ENCODE results near the gene SSBP2. TPM values are rescaled to one million over a fixed set of nuclear protein-coding genes. Genes with fewer than 3 reads are reported as not detected.

SSBP2 gene
- total and polyA plus RNA-seq, 2 of the 8 experiments (the other 6 are each of a cell fraction or from before 2014, with no cell fraction given), result 21.5 to 36.2 TPM

DNA sequence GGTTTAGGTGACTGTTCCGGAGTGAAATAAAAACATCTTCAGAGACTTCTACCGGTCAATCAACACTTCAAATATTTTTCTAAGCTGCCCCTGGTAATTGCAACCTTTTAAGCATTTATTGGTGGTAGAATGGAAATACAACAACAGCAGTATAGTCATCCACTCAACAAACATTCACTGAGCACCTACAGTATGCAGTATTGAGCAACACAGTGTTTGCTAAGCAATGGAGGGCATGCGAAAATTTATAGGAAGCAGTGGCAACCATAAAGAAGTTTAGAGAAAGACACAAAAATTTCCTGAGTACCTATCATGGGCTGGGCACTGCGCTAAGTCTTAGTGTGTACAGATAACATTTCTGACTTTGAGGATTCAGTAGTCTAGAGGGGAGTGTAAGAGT, 12.0 kb upstream of the SSBP2 start (continued):
- TF ChIP-seq, protein P1, sequence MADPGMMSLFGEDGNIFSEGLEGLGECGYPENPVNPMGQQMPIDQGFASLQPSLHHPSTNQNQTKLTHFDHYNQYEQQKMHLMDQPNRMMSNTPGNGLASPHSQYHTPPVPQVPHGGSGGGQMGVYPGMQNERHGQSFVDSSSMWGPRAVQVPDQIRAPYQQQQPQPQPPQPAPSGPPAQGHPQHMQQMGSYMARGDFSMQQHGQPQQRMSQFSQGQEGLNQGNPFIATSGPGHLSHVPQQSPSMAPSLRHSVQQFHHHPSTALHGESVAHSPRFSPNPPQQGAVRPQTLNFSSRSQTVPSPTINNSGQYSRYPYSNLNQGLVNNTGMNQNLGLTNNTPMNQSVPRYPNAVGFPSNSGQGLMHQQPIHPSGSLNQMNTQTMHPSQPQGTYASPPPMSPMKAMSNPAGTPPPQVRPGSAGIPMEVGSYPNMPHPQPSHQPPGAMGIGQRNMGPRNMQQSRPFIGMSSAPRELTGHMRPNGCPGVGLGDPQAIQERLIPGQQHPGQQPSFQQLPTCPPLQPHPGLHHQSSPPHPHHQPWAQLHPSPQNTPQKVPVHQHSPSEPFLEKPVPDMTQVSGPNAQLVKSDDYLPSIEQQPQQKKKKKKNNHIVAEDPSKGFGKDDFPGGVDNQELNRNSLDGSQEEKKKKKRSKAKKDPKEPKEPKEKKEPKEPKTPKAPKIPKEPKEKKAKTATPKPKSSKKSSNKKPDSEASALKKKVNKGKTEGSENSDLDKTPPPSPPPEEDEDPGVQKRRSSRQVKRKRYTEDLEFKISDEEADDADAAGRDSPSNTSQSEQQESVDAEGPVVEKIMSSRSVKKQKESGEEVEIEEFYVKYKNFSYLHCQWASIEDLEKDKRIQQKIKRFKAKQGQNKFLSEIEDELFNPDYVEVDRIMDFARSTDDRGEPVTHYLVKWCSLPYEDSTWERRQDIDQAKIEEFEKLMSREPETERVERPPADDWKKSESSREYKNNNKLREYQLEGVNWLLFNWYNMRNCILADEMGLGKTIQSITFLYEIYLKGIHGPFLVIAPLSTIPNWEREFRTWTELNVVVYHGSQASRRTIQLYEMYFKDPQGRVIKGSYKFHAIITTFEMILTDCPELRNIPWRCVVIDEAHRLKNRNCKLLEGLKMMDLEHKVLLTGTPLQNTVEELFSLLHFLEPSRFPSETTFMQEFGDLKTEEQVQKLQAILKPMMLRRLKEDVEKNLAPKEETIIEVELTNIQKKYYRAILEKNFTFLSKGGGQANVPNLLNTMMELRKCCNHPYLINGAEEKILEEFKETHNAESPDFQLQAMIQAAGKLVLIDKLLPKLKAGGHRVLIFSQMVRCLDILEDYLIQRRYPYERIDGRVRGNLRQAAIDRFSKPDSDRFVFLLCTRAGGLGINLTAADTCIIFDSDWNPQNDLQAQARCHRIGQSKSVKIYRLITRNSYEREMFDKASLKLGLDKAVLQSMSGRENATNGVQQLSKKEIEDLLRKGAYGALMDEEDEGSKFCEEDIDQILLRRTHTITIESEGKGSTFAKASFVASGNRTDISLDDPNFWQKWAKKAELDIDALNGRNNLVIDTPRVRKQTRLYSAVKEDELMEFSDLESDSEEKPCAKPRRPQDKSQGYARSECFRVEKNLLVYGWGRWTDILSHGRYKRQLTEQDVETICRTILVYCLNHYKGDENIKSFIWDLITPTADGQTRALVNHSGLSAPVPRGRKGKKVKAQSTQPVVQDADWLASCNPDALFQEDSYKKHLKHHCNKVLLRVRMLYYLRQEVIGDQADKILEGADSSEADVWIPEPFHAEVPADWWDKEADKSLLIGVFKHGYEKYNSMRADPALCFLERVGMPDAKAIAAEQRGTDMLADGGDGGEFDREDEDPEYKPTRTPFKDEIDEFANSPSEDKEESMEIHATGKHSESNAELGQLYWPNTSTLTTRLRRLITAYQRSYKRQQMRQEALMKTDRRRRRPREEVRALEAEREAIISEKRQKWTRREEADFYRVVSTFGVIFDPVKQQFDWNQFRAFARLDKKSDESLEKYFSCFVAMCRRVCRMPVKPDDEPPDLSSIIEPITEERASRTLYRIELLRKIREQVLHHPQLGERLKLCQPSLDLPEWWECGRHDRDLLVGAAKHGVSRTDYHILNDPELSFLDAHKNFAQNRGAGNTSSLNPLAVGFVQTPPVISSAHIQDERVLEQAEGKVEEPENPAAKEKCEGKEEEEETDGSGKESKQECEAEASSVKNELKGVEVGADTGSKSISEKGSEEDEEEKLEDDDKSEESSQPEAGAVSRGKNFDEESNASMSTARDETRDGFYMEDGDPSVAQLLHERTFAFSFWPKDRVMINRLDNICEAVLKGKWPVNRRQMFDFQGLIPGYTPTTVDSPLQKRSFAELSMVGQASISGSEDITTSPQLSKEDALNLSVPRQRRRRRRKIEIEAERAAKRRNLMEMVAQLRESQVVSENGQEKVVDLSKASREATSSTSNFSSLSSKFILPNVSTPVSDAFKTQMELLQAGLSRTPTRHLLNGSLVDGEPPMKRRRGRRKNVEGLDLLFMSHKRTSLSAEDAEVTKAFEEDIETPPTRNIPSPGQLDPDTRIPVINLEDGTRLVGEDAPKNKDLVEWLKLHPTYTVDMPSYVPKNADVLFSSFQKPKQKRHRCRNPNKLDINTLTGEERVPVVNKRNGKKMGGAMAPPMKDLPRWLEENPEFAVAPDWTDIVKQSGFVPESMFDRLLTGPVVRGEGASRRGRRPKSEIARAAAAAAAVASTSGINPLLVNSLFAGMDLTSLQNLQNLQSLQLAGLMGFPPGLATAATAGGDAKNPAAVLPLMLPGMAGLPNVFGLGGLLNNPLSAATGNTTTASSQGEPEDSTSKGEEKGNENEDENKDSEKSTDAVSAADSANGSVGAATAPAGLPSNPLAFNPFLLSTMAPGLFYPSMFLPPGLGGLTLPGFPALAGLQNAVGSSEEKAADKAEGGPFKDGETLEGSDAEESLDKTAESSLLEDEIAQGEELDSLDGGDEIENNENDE (IDR thresholded peaks at IDR 0.05; ENCODE audit: insufficient replicate concordance, low read length), result no peak
- no peak for TF ChIP-seq CREB1 (IDR thresholded peaks at IDR 0.05)
- TF ChIP-seq TAF1 (IDR thresholded peaks at IDR 0.05; ENCODE audit: low read depth, low read length), result no peak
- TF ChIP-seq, protein P2, sequence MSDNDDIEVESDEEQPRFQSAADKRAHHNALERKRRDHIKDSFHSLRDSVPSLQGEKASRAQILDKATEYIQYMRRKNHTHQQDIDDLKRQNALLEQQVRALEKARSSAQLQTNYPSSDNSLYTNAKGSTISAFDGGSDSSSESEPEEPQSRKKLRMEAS (IDR thresholded peaks at IDR 0.05), result no peak
- TF ChIP-seq CTBP2 (IDR thresholded peaks at IDR 0.05; ENCODE audit: borderline replicate concordance, insufficient read depth, insufficient read length, low read length), result no peak
- no peak for TF ChIP-seq GABPA (IDR thresholded peaks at IDR 0.05; ENCODE audit: borderline replicate concordance, insufficient read depth, low read length)
- TF ChIP-seq EP300 (IDR thresholded peaks at IDR 0.05; ENCODE audit: borderline replicate concordance in 1 of 2, low read depth in 2 of 2, low read length in 2 of 2), result no peak
- TF ChIP-seq RBBP5 (IDR thresholded peaks at IDR 0.05; ENCODE audit: borderline replicate concordance, low read depth, low read length), result no peak
